ENCODE measurements around the gene DDIT4.

DNA sequence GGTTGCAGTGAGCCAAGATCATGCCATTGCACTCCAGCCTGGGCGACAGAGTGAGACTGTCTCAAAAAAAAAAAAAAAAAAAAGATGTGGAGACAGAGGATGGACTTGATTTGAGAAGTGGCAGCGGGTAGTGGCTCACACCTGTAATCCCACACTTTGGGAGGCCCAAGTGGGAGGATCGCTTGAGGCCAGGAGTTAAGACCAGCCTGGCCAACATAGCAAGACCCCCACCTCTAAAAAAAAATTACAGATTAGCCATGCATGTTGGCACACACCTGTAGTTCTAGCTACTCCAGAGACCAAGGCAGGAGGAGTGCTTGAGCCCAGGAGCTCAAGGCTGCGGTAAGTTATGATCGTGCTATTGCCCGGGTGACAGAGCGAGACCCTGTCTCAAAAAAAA is 33.4 kb upstream of the DDIT4 start:
- TF ChIP-seq CTCF (conservative IDR thresholded peaks at IDR 0.05; ENCODE audit: low read depth, low read length) (no peak), EZH2phosphoT487 (IDR thresholded peaks at IDR 0.05; ENCODE audit: borderline replicate concordance, low read length) (no peak), EZH2 (IDR thresholded peaks at IDR 0.05; ENCODE audit: low read length, unreplicated experiment) (no peak)

All from PC-3 (cell line).